EL (cell line): ENCODE measurements around the gene DDX25.
A peak's percentile ranks its signal among the peaks of the same experiment; 100 is the strongest.

ENCODE experiments used
- DNase-seq: peaks from one replicate; pipeline ENCODE4 v3.0.0-alpha.2; 2016

The DDX25 gene

GRCh38 chr11:125939081-125939521, 34.8 kb downstream of the DDX25 start:
- no peak for DNase-seq

- DNase-seq = no peak
Measured at GRCh38 chr11:125940145-125940544, 35.8 kb downstream of the DDX25 start.

- DNase-seq = no peak
Measured at GRCh38 chr11:125941267-125941618, 36.9 kb downstream of the DDX25 start.

GRCh38 chr11:125941619-125942611, 37.6 kb downstream of the DDX25 start:
- DNase-seq = peak; percentile 13

GRCh38 chr11:125942771-125943428, 38.6 kb downstream of the DDX25 start:
- no peak for DNase-seq

GRCh38 chr11:125943661-125944349, 39.5 kb downstream of the DDX25 start:
- no peak for DNase-seq

GRCh38 chr11:125944350-125945010, 40.2 kb downstream of the DDX25 start:
- no peak for DNase-seq

GRCh38 chr11:125945011-125945796, 40.9 kb downstream of the DDX25 start:
- DNase-seq = no peak

GRCh38 chr11:125945797-125946520, 41.7 kb downstream of the DDX25 start, which contains the start of gene VSIG10L2:
Gene VSIG10L2, plus strand, starts transcription at chr11:125946044. Its CDS starts 12 bp downstream, at chr11:125946056.
- DNase-seq = no peak

- no peak for DNase-seq
Measured at GRCh38 chr11:125946712-125947418, 42.6 kb downstream of the DDX25 start.

GRCh38 chr11:125947419-125948277, 43.3 kb downstream of the DDX25 start:
- no peak for DNase-seq

GRCh38 chr11:125948278-125949051, 44.2 kb downstream of the DDX25 start:
- no peak for DNase-seq

- no peak for DNase-seq
Measured at GRCh38 chr11:125949271-125950177, 45.2 kb downstream of the DDX25 start.

GRCh38 chr11:125950178-125950490, 45.8 kb downstream of the DDX25 start:
- no peak for DNase-seq

- no peak for DNase-seq
Measured at GRCh38 chr11:125950696-125951651, 46.7 kb downstream of the DDX25 start.

GRCh38 chr11:125951731-125952130, 47.4 kb downstream of the DDX25 start:
- no peak for DNase-seq

GRCh38 chr11:125952559-125952958, 48.3 kb downstream of the DDX25 start:
- DNase-seq = no peak
